HL-60 (cell line): ENCODE results near the gene MAN2B2.
"Not testable (repeated sequence)": the region's sequence is repeated elsewhere in the genome, so short reads cannot be mapped to it uniquely, and the experiment has no call there.

Experiments used
- DNase-seq, 2 experiments: peaks; one replicate each; pipeline ENCODE4 v3.0.0-alpha.2; 2010 to 2020; ENCODE audit warnings: low read depth in 1 of 2, low spot score in 1 of 2
- H3K27ac ChIP-seq: fragments of 250-450 bp; sonication (Bioruptor Pico); replicated peaks from 2 replicates; pipeline ENCODE4 v1.5.1; 2020; ENCODE audit warnings: mild to moderate bottlenecking, moderate library complexity
- H3K27me3 ChIP-seq: fragments of 250-450 bp; sonication (Bioruptor Pico); 2 replicates; pipeline ENCODE4 v1.5.1; 2021; ENCODE audit warnings: mild to moderate bottlenecking, moderate library complexity; ENCODE audit not compliant: insufficient read depth, poor library complexity, severe bottlenecking
- H3K4me3 ChIP-seq: replicated peaks from 2 replicates; pipeline ENCODE4 v1.5.1; 2011; ENCODE audit warnings: mild to moderate bottlenecking, control low read depth, low read length; ENCODE audit not compliant: insufficient read depth
- GABPA ChIP-seq: IDR thresholded peaks from 2 replicates; pipeline ENCODE4 v1.6.1; 2012; ENCODE audit warnings: low read depth
- POLR2AphosphoS5 ChIP-seq: IDR thresholded peaks from 2 replicates; pipeline ENCODE4 v1.6.1; 2012; ENCODE audit warnings: low read depth
- SPI1 ChIP-seq: IDR thresholded peaks from 2 replicates; pipeline ENCODE4 v1.6.1; 2012; ENCODE audit warnings: low read depth, mild to moderate bottlenecking, borderline replicate concordance
- TF ChIP-seq, protein P1 (sequence below): IDR thresholded peaks from one replicate; pipeline ENCODE4 v1.5.1; 2011; ENCODE audit warnings: low read length, control low read depth, inconsistent platforms; ENCODE audit not compliant: insufficient read depth
- TF ChIP-seq, protein P2 (sequence below): IDR thresholded peaks from 2 replicates; pipeline ENCODE4 v1.6.1; 2012; ENCODE audit warnings: low read depth; ENCODE audit not compliant: insufficient replicate concordance

The MAN2B2 gene

DNA sequence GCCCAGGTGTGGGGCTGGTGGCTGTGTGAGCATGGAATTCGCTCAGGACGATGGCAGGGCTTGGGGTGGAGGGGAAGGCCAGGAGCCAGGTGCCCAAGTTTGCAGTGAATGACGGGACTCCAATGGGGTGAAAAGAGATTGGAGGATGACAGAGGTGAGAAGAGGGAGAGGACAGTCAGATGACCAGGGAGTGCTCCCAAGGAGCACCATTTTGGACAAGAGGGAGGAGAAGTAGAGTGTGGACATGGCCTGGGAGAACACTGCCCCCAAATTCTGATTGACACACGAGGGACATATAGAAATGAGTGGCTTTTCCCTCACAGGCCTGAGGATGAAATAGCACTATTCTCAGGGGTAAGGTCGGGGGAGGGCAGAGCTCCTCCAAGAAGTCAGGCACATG lies 72.2 kb downstream of the MAN2B2 start:
- no peak for DNase-seq
- no peak overlapping the region for H3K27ac ChIP-seq
- no peaks in the 10 kb centered on the region for H3K27me3 ChIP-seq
- H3K4me3 ChIP-seq: no peak overlapping the region
- TF ChIP-seq, protein P1, sequence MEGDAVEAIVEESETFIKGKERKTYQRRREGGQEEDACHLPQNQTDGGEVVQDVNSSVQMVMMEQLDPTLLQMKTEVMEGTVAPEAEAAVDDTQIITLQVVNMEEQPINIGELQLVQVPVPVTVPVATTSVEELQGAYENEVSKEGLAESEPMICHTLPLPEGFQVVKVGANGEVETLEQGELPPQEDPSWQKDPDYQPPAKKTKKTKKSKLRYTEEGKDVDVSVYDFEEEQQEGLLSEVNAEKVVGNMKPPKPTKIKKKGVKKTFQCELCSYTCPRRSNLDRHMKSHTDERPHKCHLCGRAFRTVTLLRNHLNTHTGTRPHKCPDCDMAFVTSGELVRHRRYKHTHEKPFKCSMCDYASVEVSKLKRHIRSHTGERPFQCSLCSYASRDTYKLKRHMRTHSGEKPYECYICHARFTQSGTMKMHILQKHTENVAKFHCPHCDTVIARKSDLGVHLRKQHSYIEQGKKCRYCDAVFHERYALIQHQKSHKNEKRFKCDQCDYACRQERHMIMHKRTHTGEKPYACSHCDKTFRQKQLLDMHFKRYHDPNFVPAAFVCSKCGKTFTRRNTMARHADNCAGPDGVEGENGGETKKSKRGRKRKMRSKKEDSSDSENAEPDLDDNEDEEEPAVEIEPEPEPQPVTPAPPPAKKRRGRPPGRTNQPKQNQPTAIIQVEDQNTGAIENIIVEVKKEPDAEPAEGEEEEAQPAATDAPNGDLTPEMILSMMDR: no peak
- TF ChIP-seq GABPA (no peak), POLR2AphosphoS5 (no peak), SPI1 (no peak)
- TF ChIP-seq, protein P2, sequence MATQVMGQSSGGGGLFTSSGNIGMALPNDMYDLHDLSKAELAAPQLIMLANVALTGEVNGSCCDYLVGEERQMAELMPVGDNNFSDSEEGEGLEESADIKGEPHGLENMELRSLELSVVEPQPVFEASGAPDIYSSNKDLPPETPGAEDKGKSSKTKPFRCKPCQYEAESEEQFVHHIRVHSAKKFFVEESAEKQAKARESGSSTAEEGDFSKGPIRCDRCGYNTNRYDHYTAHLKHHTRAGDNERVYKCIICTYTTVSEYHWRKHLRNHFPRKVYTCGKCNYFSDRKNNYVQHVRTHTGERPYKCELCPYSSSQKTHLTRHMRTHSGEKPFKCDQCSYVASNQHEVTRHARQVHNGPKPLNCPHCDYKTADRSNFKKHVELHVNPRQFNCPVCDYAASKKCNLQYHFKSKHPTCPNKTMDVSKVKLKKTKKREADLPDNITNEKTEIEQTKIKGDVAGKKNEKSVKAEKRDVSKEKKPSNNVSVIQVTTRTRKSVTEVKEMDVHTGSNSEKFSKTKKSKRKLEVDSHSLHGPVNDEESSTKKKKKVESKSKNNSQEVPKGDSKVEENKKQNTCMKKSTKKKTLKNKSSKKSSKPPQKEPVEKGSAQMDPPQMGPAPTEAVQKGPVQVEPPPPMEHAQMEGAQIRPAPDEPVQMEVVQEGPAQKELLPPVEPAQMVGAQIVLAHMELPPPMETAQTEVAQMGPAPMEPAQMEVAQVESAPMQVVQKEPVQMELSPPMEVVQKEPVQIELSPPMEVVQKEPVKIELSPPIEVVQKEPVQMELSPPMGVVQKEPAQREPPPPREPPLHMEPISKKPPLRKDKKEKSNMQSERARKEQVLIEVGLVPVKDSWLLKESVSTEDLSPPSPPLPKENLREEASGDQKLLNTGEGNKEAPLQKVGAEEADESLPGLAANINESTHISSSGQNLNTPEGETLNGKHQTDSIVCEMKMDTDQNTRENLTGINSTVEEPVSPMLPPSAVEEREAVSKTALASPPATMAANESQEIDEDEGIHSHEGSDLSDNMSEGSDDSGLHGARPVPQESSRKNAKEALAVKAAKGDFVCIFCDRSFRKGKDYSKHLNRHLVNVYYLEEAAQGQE: no peak

DNA sequence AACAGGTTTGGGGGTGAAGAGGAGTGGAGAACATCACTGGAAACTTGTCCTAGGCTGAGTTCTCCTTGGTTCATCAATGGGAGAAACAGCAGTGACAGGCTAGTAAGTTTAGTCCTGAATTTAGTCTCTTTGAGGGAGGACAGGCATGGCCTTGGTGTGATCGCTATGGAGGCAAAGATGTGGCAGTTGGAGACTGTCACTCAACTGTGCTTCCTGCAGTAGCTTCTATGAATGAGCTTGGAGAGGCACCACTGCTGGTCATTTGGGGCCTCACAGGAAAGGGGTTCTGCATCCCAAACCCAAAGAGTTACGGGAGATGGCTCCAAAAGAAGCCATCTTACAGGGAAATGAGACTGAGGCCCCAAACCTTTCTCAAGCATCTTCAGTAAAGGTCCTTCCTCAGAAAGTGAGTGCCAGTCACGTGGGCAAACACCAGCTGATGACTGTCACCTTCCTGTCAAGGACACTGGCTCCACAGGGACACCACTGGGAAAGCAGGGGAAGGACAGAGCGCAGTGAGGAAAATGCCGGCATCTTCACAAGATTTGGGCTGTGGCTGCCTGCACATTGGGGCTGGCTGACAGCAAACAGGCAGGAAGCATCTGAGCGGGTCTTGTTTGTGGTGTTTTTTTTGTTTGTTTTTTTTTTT lies 72.7 kb downstream of the MAN2B2 start:
- Histone ChIP-seq H3K27ac (no peak overlapping the region), H3K27me3 (no peaks in the 10 kb centered on the region), H3K4me3 (no peak overlapping the region)
- TF ChIP-seq SPI1 (no peak), GABPA (no peak), POLR2AphosphoS5 (no peak)
- TF ChIP-seq, protein P2: no peak
- TF ChIP-seq, protein P1: no peak
- no peak for DNase-seq

DNA sequence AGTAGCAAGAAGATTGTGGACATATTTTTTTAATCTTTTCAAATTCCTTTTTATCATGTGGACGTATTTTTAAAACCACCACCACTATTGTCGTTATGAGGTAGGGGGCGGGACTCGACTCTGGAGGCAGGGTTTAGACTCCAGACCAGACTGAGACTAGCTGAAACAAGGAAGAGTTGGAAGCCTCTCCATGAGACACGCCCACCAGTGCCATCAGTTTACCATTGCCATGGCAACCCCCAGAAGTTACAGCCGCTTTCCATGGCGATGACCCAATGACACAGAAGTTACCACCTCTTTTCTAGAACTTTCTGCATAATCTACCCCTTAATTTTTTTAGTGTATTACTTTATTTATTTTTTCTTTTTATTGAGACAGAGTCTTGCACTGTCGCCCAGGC lies 74.2 kb downstream of the MAN2B2 start:
- no peak overlapping the region for H3K27ac ChIP-seq
- H3K4me3 ChIP-seq: no peak overlapping the region
- no peak for TF ChIP-seq SPI1
- TF ChIP-seq, protein P2: no peak
- no peak for TF ChIP-seq POLR2AphosphoS5
- TF ChIP-seq, protein P1: no peak
- TF ChIP-seq GABPA: no peak
- DNase-seq: no peak
- H3K27me3 ChIP-seq: no peaks in the 10 kb centered on the region

DNA sequence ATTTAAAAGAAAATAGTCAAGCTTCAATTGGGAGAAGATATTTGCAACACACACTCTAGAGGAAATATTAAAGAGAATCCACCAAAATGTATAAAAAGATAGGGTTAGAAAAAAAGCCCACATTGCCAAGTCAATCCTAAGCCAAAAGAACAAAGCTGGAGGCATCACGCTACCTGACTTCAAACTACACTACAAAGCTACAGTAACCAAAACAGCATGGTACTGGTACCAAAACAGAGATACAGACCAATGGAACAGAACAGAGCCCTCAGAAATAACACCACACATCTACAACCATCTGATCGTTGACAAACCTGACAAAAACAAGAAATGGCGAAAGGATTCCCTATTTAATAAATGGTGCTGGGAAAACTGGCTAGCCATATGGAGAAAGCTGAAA lies 79.2 kb downstream of the MAN2B2 start:
- not testable (repeated sequence) for H3K27ac ChIP-seq, H3K4me3 ChIP-seq, H3K27me3 ChIP-seq, DNase-seq

DNA sequence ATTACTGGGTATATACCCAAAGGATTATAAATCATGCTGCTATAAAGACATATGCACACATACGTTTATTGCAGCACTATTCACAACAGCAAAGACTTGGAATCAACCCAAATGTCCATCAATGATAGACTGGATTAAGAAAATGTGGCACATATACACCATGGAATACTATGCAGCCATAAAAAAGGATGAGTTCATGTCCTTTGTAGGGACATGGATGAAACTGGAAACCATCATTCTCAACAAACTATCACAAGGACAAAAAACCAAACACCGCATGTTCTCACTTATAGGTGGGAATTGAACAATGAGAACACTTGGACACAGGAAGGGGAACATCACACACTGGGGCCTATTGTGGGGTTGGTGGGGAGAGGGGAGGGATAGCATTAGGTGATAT lies 80.3 kb downstream of the MAN2B2 start:
- H3K27ac ChIP-seq, DNase-seq, H3K4me3 ChIP-seq: not testable (repeated sequence)

More for the DNA sequence above, 80.3 kb downstream of the MAN2B2 start:
- not testable (repeated sequence) for H3K27me3 ChIP-seq
